MG63 (cell line): ENCODE results near the gene DLG2. TPM values are rescaled to one million over a fixed set of nuclear protein-coding genes. Genes with fewer than 3 reads are reported as not detected.
"Not testable (repeated sequence)": the region's sequence is repeated elsewhere in the genome, so short reads cannot be mapped to it uniquely, and the experiment has no call there.

Experiments
- DNase-seq: peaks from one replicate; pipeline ENCODE4 v3.0.0-alpha.2; 2020
- H3K27me3 ChIP-seq: fragments of 250-450 bp; sonication (Bioruptor Pico); 2 replicates; pipeline ENCODE4 v1.5.1; 2020; ENCODE audit warnings: mild to moderate bottlenecking, moderate library complexity
- H3K36me3 ChIP-seq: fragments of 250-450 bp; sonication (Bioruptor Pico); 2 replicates; pipeline ENCODE4 v1.5.1; 2020; ENCODE audit warnings: mild to moderate bottlenecking, moderate library complexity
- H3K4me3 ChIP-seq: fragments of 250-450 bp; sonication (Bioruptor Pico); 2 replicates; pipeline ENCODE4 v1.5.1; 2020; ENCODE audit warnings: mild to moderate bottlenecking, moderate library complexity
- H3K9me3 ChIP-seq: fragments of 250-450 bp; sonication (Bioruptor Pico); 2 replicates; pipeline ENCODE4 v1.5.1; 2020; ENCODE audit warnings: mild to moderate bottlenecking, moderate library complexity
- total RNA-seq: library from RNA; depleted of rRNA; stranded (reverse); fragments of >200 nt; shearing (Covaris generic); gene quantifications from 2 replicates; pipeline ENCODE4 v1.2.3, GENCODE V29; 2014; ENCODE audit warnings: low replicate concordance; rRNA removed

Gene DLG2
- total RNA-seq, 1 experiment from 2014 or later = 0.10 TPM

DNA sequence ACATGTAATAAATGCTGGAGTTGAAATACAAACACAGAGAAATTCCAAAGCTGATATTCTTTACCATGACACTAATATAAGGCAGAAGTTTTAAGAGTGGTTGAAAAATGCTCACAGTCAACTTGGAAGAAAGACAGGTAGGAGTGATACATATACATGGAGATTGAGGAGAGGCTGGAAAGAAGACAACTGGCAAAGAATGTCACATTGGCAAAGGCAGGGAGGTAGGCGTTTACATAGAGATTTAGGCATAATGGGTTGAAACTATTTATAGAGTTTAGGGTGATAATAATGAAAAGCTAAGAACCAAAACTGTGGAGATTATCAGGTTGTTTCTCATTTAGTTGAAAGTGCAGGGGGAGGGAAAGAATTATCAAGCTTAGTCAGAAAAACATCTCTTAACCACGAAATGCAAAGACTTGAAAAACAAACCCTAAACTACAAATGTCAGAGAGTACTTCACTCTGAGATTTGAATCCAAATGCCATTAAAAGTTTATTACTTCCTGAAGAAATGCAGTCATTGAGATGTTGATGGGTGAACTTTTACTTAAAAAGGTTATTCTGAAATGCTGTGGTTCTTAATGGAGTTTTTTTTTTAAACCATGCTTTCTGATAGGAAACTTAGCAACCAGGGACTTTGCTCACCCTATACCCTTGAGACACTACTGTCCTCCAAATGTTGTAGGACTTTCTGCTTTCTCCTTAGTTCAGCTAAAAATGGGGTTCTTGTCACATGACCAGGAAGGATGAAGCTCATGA, 2202.6 kb downstream of the DLG2 start:
- DNase-seq = no peak
- H3K9me3 ChIP-seq = no peaks in the 10 kb centered on the region; the same call in 1 of the 2 replicates
- H3K36me3 ChIP-seq = no peaks in the 10 kb centered on the region
- H3K4me3 ChIP-seq = no peak overlapping the region
- H3K27me3 ChIP-seq = no peaks in the 10 kb centered on the region

DNA sequence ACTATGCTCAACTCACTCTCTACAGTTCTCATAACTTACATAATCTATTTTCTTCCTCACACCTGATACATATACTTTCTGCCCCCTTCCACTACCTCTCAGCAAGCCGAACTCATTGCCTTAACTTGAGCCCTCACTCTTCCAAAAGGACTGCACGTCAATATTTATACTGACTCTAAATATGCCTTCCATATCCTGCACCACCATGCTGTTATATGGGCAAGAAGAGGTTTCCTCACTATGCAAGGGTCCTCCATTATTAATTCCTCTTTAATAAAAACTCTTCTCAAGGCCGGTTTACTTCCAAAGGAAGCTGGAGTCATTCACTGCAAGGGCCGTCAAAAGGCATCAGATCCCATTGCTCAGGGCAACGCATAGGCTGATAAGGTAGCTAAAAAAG, 2204.5 kb downstream of the DLG2 start:
- not testable (repeated sequence) for H3K4me3 ChIP-seq, H3K36me3 ChIP-seq, H3K27me3 ChIP-seq, H3K9me3 ChIP-seq, DNase-seq

DNA sequence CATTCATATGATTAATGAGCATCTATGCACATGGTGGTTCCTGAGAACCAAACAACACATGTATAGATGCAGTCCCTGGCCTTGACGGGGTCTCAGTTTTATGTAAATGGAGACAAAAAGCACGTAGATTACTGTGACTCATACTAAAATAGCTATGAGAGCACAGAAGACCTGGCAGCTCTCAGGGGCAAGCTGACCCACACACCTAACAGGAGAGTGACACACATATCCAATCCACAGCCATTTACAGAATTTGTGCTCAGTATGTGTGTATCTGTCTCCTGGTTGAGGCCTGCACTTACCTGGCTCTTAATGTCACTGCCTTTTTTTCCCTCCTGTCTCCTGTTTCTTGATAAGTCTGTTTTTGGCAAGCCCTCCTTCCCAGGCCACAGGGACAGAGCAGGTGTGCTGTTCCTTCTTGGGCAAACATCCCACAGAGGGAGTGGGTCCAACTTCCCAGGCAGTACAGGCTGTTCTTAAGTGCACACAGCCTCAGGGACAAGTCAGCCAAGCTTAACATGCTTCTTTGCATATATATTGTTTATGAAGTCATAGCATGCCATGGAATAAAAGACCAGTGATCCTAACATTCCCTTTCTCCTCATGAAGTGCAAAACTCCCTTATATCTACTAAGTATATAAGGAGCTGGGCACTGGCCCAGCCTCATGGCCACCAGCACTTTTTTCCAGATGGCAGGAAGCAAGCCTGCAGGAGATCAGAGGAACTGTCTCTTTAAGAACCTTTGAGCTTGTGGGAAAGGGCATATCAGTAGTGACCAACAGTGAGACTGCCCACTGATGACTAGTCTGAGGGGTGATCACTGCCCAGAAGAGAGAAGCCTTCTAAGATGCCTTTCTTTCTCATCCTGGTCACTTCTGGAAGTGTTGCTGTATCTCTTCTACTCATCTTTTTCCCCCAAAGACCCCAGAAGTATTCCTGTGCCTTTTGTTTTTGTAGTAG, 2216.3 kb downstream of the DLG2 start:
- H3K36me3 ChIP-seq = no peaks in the 10 kb centered on the region
- DNase-seq = no peak
- no peaks in the 10 kb centered on the region for H3K27me3 ChIP-seq
- H3K9me3 ChIP-seq = no peaks in the 10 kb centered on the region
- no peak overlapping the region for H3K4me3 ChIP-seq

DNA sequence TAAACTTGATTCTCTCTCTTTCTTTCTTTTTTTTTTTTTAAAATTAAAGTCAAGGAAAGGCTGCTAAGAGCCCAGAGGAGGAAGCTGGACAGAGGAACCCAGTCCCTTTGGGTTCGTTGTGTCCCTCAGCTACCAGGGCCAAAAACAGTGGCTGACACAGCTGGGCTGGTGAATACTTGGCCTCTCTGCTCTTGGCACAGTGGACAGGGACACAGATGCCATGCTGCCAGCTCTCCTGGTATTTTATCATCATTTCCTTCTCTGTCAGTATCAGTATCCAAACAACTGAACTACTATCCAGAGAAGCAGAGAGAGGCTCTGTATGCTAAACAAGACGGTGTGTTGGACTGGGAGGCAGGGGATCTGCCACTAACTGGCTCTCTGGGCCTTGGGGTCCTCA, 2217.3 kb downstream of the DLG2 start:
- DNase-seq = no peak
- H3K27me3 ChIP-seq = no peaks in the 10 kb centered on the region
- H3K36me3 ChIP-seq = no peaks in the 10 kb centered on the region
- H3K4me3 ChIP-seq = no peak overlapping the region
- no peaks in the 10 kb centered on the region for H3K9me3 ChIP-seq

DNA sequence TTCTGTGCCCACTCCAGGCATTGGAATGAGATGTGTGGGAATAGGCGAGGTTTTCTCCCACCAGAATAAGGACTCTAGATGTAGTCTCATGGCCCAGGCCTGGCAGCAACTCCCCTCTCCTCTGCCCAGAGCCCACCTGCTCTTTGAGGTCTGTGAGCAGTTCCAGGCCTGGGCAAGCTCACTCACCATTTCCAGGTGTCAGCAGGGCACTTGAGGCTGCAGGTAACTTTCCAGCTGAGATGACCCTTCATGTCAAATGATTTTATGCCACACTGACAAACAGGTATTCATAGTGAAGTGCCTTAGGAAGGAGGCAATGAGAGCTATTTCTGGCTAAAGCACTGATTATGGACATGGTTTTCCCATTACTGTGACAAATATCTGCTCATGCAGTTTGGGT, 2217.7 kb downstream of the DLG2 start:
- no peaks in the 10 kb centered on the region for H3K9me3 ChIP-seq
- no peaks in the 10 kb centered on the region for H3K27me3 ChIP-seq
- no peak for DNase-seq
- H3K36me3 ChIP-seq = no peaks in the 10 kb centered on the region
- H3K4me3 ChIP-seq = no peak overlapping the region

DNA sequence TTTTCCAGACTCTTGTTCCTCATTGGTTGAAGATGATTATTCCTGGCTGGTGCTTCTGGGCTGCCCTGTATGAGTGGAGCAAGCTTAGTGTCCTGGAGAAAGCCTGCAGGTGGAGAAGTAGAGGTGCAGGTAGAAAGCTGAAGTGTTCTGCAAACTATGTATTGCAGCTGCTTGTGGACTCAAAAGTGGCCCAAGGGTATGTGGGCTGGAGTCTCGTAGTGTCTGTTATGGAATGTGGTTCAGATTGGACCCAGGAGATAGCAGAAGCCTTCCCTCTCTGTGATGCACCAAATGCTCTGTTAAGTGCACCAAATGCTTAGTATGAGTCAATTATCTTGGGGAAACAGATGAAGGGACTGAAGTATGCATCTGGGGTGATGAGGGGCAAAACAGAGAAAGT, 2218.2 kb downstream of the DLG2 start:
- DNase-seq = no peak

More for the DNA sequence above, 2218.2 kb downstream of the DLG2 start:
- H3K9me3 ChIP-seq = no peaks in the 10 kb centered on the region
- H3K36me3 ChIP-seq = no peaks in the 10 kb centered on the region
- H3K27me3 ChIP-seq = no peaks in the 10 kb centered on the region
- H3K4me3 ChIP-seq = no peak overlapping the region

Other genes starting within 250 kb of the DLG2 start
- gene TMEM126B, start 1.2 kb upstream of the DLG2 start, total RNA-seq = 39.6 and 65.9 TPM in 2 replicates
- 63.7 and 84.1 TPM in 2 replicates for gene TMEM126A, start 20.6 kb upstream of the DLG2 start, total RNA-seq
- gene CREBZF, start 37.8 kb upstream of the DLG2 start, total RNA-seq = 31.8 and 34.4 TPM in 2 replicates
- gene CCDC89, start 58.9 kb upstream of the DLG2 start, total RNA-seq = not detected in 2 replicates
- 17.3 and 37.4 TPM in 2 replicates for gene SYTL2, start 183.8 kb upstream of the DLG2 start, total RNA-seq
- gene CCDC83, start 228.0 kb upstream of the DLG2 start, total RNA-seq = not detected in 2 replicates